GM12878 (cell line): ENCODE measurements around the gene DBN1. TPM values are rescaled to one million over a fixed set of nuclear protein-coding genes. Genes with fewer than 3 reads are reported as not detected.

Source experiments
- ATAC-seq: fragments of 200-7000 bp; cut with Tn5 transposase; 3 replicates; pipeline ENCODE4 v1.9.1; 2020; ENCODE audit warnings: mild to moderate bottlenecking, moderate library complexity
- BruUV-seq: library from RNA; stranded (reverse); fragments of 400-500 nt; replicated peaks from 2 replicates; lab custom pipeline; 2021; lab: Mats Ljungman, UMichigan
- CTCF ChIA-PET: fragments of 300-600 bp; sonication (Branson Sonifier 250); formaldehyde crosslinking; extraction: SDS; loops from one replicate; lab custom pipeline; 2021; ENCODE audit warnings: inconsistent platforms; lab: Yijun Ruan, JAX
- POLR2A ChIA-PET: fragments of 350-600 bp; formaldehyde crosslinking; extraction: SDS; loops from one replicate; lab custom pipeline; 2021; ENCODE audit warnings: inconsistent platforms; lab: Charles Lee
- RAD21 ChIA-PET: fragments of 300-600 bp; sonication (Branson Sonifier 250); formaldehyde crosslinking; loops from one replicate; lab custom pipeline; 2023; ENCODE audit warnings: antibody characterized with exemption; ENCODE audit not compliant: unreplicated experiment; lab: Charles Lee
- SMC1A ChIA-PET: fragments of 300-600 bp; sonication (Branson Sonifier 250); formaldehyde crosslinking; loops from one replicate; lab custom pipeline; 2023; ENCODE audit not compliant: unreplicated experiment, uncharacterized antibody; lab: Charles Lee
- DNase-seq: peaks from one replicate; pipeline ENCODE4 v3.0.0-alpha.2; 2011; ENCODE audit warnings: low read depth, low spot score
- FAIRE-seq: peaks from 3 replicates; lab custom pipeline; 2011; peaks lifted over from hg19 to GRCh38; lab: Jason Lieb, UNC
- H2AFZ ChIP-seq: 2 replicates; pipeline ENCODE4 v1.6.0; 2011; ENCODE audit warnings: low read depth, low read length, control low read depth; ENCODE audit not compliant: control insufficient read depth
- H3K27ac ChIP-seq: 2 replicates; pipeline ENCODE4 v1.5.1; 2011; ENCODE audit warnings: control low read depth; ENCODE audit not compliant: control insufficient read depth, insufficient read depth
- H3K27me3 ChIP-seq, 2 experiments: replicated peaks in 1 of 2; 2 replicates each; pipeline versions ENCODE4 v1.6.0 to v1.6.1; 2011; ENCODE audit warnings: low read length in 1 of 2; ENCODE audit not compliant: control insufficient read depth in 2 of 2, insufficient read depth in 2 of 2
- H3K36me3 ChIP-seq, 2 experiments: 2 replicates each; pipeline ENCODE4 v1.5.1; 2011; ENCODE audit warnings: low read length in 1 of 2; ENCODE audit not compliant: control insufficient read depth in 2 of 2, insufficient read depth in 2 of 2
- H3K4me1 ChIP-seq: 2 replicates; pipeline ENCODE4 v1.6.1; 2011; ENCODE audit warnings: mild to moderate bottlenecking, low read length, moderate library complexity, mixed read lengths; ENCODE audit not compliant: control insufficient read depth, insufficient read depth
- H3K4me2 ChIP-seq: 2 replicates; pipeline ENCODE4 v1.6.0; 2011; ENCODE audit warnings: control low read depth; ENCODE audit not compliant: control insufficient read depth, insufficient read depth
- H3K4me3 ChIP-seq: fragments of 200-600 bp; sonication (generic); 2 replicates; pipeline ENCODE4 v1.5.1; 2016
- H3K79me2 ChIP-seq: 2 replicates; pipeline ENCODE4 v1.6.0; 2011; ENCODE audit warnings: low read length; ENCODE audit not compliant: control insufficient read depth, insufficient read depth
- H3K9ac ChIP-seq: 2 replicates; pipeline ENCODE4 v1.8.0; 2011; ENCODE audit warnings: low read length, control low read depth, mixed read lengths; ENCODE audit not compliant: control insufficient read depth, insufficient read depth
- H3K9me3 ChIP-seq: replicated peaks from 3 replicates; pipeline ENCODE4 v1.5.1; 2011; ENCODE audit warnings: mild to moderate bottlenecking, low read length; ENCODE audit not compliant: control insufficient read depth, insufficient read depth
- H4K20me1 ChIP-seq: 2 replicates; pipeline ENCODE4 v1.6.0; 2011; ENCODE audit not compliant: control insufficient read depth, insufficient read depth
- CHD2 ChIP-seq: IDR thresholded peaks from 2 replicates; pipeline ENCODE4 v1.6.1; 2011; ENCODE audit warnings: low read depth, low read length, improper control_type of control experiment, borderline replicate concordance
- DPF2 ChIP-seq: fragments of 450-650 bp; IDR thresholded peaks from 2 replicates; pipeline ENCODE4 v1.6.1; 2017; ENCODE audit warnings: mild to moderate bottlenecking
- EZH2 ChIP-seq: IDR thresholded peaks from 2 replicates; pipeline ENCODE4 v1.6.1; 2012; ENCODE audit warnings: low read depth, mild to moderate bottlenecking, control low read depth, inconsistent platforms, low read length, borderline replicate concordance; ENCODE audit not compliant: control insufficient read depth
- HDAC6 ChIP-seq: fragments of 200-600 bp; sonication (generic); IDR thresholded peaks from one replicate; pipeline ENCODE4 v1.8.0; 2017; ENCODE audit warnings: antibody characterized with exemption; ENCODE audit not compliant: unreplicated experiment
- MEF2B ChIP-seq: fragments of 450-650 bp; IDR thresholded peaks from 2 replicates; pipeline ENCODE4 v1.6.1; 2018; ENCODE audit warnings: mild to moderate bottlenecking, moderate library complexity; ENCODE audit not compliant: partially characterized antibody, poor library complexity, severe bottlenecking
- NFXL1 ChIP-seq: fragments of 450-650 bp; IDR thresholded peaks from 2 replicates; pipeline ENCODE4 v1.6.1; 2017; ENCODE audit warnings: antibody characterized with exemption, mild to moderate bottlenecking, borderline replicate concordance
- RAD51 ChIP-seq: fragments of 450-650 bp; IDR thresholded peaks from 2 replicates; pipeline ENCODE4 v1.6.1; 2016; ENCODE audit warnings: moderate library complexity, mild to moderate bottlenecking, inconsistent platforms
- RB1 ChIP-seq: fragments of 450-650 bp; formaldehyde crosslinking; IDR thresholded peaks from 2 replicates; pipeline ENCODE4 v1.6.1; 2017; ENCODE audit warnings: mild to moderate bottlenecking, borderline replicate concordance
- SMAD1 ChIP-seq: fragments of 450-650 bp; IDR thresholded peaks from 2 replicates; pipeline ENCODE4 v1.6.1; 2018; ENCODE audit warnings: mild to moderate bottlenecking, low read depth; ENCODE audit not compliant: partially characterized antibody
- ZNF274 ChIP-seq: IDR thresholded peaks from one replicate; pipeline ENCODE4 v1.8.0; 2011; ENCODE audit not compliant: insufficient read length, insufficient read depth
- WGBS: methylation state at CpG from one replicate; pipeline ENCODE4 v1.1.6; 2016; ENCODE audit warnings: low lambda C conversion rate; ENCODE audit not compliant: insufficient replicate concordance, insufficient coverage; ENCODE audit errors: missing lambda C conversion rate; 5-methylcytosine and 5-hydroxymethylcytosine counted together
- in situ Hi-C: fragments of 300-500 bp; cut with MboI; formaldehyde crosslinking; loops from 9 replicates; pipeline ENCODE4 v1.14.3; 2018; ENCODE audit warnings: mixed read lengths
- intact Hi-C: fragments of 100-400 bp; cut with micrococcal nuclease; formaldehyde crosslinking; loops from one replicate; pipeline ENCODE4 v1.14.2; 2022; ENCODE audit not compliant: unreplicated experiment
- polyA plus RNA-seq, 11 experiments: library from polyadenylated mRNA; depleted of rRNA in 4 of 11; unstranded in 6 of 11; stranded (reverse) in 5 of 11; fragments of >200 nt; fragmentation: Nextera tagmentation in 4 of 11; fragmentation: Illumina TruSeq in 1 of 11; extraction: Ambion mirVana in 4 of 11; extraction: Trizol in 1 of 11; gene quantifications; 1 replicate in 1 of 11; 2 replicates in 10 of 11; pipeline versions ENCODE4 v1.2.1 to v1.2.3, GENCODE V29; 2011 to 2016; ENCODE audit warnings: inconsistent platforms in 2 of 11, missing spikeins in 2 of 11, low read depth in 1 of 11
- total RNA-seq, 4 experiments: library from RNA; depleted of rRNA in 3 of 4; stranded (reverse); fragments of >200 nt in 3 of 4; fragmentation: Illumina TruSeq in 1 of 4; extraction: Trizol in 1 of 4; gene quantifications; 2 replicates each; pipeline versions ENCODE4 v1.2.1 to v1.2.3, GENCODE V29; 2013 to 2021
- TF ChIP-seq, protein P1 (sequence below): fragments of 450-650 bp; formaldehyde crosslinking; IDR thresholded peaks from 2 replicates; pipeline ENCODE4 v1.4.0; 2022; ENCODE audit warnings: mild to moderate bottlenecking, moderate library complexity
- TF ChIP-seq, protein P2 (sequence below): fragments of 450-650 bp; IDR thresholded peaks from 2 replicates; pipeline ENCODE4 v1.6.1; 2017; ENCODE audit warnings: mild to moderate bottlenecking, moderate library complexity
- TF ChIP-seq, protein P3 (sequence below): fragments of 450-650 bp; IDR thresholded peaks from 2 replicates; pipeline ENCODE4 v1.6.1; 2017; ENCODE audit warnings: antibody characterized with exemption, mild to moderate bottlenecking, moderate library complexity

DBN1 gene
- total and polyA plus RNA-seq, 10 of the 15 experiments (the other 5 are each of a cell fraction or from before 2014, with no cell fraction given), result 0.18 to 81.0 (median 27.9) TPM

DNA sequence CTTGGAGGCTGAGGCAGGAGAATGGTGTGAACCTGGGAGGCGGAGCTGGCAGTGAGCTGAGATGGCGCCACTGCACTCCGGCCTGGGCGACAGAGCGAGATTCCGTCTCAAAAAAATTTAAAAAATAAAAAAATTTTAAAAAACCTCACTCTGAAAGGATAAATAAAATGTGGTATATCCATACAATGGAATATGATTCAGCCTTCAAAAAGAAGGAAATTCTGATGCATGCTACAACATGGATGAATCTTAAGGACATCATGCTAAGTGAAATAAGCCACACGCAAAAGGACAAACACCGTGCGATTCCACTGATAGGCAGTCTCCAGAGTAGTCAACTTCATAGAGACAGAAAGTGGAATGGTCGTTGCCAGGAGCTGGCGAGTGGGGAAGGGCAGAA, 8.4 kb downstream of the DBN1 start:
- Histone ChIP-seq H3K4me3 (no peak overlapping the region), H3K9me3 (no peaks in the 10 kb centered on the region), H3K4me2 (no peak overlapping the region), H3K36me3 (no peaks in the 10 kb centered on the region), H3K9ac (no peak overlapping the region), H3K27ac (no peak overlapping the region), H2AFZ (no peak overlapping the region), H4K20me1 (no peaks in the 10 kb centered on the region), H3K27me3 (no peaks in the 10 kb centered on the region), H3K79me2 (no peaks in the 10 kb centered on the region), H3K4me1 (no peaks in the 10 kb centered on the region; the same call in 1 of the 2 replicates)
- FAIRE-seq (no peak), ATAC-seq (no peak), DNase-seq (no peak)
- 82% methylated on average over 11 of the region's 11 CpGs for WGBS
- in situ Hi-C loops (no loop called here), intact Hi-C loops (no loop called here)
- ChIA-PET SMC1A (no interaction called here), CTCF (interaction anchor here (1.5 kb wide), 1 partner anchor 62 kb away, joined by 4 read pairs; no protein-coding TSS in a partner anchor), POLR2A (no interaction called here), RAD21 (no interaction called here)
- BruUV-seq, result no TSS peak
- no peak for TF ChIP-seq CHD2
- no peak for TF ChIP-seq DPF2
- TF ChIP-seq, protein P1, sequence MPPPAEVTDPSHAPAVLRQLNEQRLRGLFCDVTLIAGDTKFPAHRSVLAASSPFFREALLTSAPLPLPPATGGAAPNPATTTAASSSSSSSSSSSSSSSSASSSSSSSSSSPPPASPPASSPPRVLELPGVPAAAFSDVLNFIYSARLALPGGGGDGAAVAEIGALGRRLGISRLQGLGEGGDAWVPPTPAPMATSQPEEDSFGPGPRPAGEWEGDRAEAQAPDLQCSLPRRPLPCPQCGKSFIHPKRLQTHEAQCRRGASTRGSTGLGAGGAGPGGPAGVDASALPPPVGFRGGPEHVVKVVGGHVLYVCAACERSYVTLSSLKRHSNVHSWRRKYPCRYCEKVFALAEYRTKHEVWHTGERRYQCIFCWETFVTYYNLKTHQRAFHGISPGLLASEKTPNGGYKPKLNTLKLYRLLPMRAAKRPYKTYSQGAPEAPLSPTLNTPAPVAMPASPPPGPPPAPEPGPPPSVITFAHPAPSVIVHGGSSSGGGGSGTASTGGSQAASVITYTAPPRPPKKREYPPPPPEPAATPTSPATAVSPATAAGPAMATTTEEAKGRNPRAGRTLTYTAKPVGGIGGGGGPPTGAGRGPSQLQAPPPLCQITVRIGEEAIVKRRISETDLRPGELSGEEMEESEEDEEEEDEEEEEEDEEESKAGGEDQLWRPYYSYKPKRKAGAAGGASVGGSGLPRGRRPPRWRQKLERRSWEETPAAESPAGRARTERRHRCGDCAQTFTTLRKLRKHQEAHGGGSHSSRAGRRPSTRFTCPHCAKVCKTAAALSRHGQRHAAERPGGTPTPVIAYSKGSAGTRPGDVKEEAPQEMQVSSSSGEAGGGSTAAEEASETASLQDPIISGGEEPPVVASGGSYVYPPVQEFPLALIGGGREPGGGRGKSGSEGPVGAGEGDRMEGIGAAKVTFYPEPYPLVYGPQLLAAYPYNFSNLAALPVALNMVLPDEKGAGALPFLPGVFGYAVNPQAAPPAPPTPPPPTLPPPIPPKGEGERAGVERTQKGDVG (CRISPR knock-in tag), result no peak
- TF ChIP-seq NFXL1, result no peak
- no peak for TF ChIP-seq RAD51
- TF ChIP-seq, protein P2, sequence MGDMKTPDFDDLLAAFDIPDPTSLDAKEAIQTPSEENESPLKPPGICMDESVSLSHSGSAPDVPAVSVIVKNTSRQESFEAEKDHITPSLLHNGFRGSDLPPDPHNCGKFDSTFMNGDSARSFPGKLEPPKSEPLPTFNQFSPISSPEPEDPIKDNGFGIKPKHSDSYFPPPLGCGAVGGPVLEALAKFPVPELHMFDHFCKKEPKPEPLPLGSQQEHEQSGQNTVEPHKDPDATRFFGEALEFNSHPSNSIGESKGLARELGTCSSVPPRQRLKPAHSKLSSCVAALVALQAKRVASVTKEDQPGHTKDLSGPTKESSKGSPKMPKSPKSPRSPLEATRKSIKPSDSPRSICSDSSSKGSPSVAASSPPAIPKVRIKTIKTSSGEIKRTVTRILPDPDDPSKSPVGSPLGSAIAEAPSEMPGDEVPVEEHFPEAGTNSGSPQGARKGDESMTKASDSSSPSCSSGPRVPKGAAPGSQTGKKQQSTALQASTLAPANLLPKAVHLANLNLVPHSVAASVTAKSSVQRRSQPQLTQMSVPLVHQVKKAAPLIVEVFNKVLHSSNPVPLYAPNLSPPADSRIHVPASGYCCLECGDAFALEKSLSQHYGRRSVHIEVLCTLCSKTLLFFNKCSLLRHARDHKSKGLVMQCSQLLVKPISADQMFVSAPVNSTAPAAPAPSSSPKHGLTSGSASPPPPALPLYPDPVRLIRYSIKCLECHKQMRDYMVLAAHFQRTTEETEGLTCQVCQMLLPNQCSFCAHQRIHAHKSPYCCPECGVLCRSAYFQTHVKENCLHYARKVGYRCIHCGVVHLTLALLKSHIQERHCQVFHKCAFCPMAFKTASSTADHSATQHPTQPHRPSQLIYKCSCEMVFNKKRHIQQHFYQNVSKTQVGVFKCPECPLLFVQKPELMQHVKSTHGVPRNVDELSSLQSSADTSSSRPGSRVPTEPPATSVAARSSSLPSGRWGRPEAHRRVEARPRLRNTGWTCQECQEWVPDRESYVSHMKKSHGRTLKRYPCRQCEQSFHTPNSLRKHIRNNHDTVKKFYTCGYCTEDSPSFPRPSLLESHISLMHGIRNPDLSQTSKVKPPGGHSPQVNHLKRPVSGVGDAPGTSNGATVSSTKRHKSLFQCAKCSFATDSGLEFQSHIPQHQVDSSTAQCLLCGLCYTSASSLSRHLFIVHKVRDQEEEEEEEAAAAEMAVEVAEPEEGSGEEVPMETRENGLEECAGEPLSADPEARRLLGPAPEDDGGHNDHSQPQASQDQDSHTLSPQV, result no peak
- TF ChIP-seq HDAC6, result no peak
- no peak for TF ChIP-seq RB1
- no peak for TF ChIP-seq MEF2B
- no peak for TF ChIP-seq ZNF274
- TF ChIP-seq EZH2, result no peak
- TF ChIP-seq SMAD1, result no peak
- TF ChIP-seq, protein P3, sequence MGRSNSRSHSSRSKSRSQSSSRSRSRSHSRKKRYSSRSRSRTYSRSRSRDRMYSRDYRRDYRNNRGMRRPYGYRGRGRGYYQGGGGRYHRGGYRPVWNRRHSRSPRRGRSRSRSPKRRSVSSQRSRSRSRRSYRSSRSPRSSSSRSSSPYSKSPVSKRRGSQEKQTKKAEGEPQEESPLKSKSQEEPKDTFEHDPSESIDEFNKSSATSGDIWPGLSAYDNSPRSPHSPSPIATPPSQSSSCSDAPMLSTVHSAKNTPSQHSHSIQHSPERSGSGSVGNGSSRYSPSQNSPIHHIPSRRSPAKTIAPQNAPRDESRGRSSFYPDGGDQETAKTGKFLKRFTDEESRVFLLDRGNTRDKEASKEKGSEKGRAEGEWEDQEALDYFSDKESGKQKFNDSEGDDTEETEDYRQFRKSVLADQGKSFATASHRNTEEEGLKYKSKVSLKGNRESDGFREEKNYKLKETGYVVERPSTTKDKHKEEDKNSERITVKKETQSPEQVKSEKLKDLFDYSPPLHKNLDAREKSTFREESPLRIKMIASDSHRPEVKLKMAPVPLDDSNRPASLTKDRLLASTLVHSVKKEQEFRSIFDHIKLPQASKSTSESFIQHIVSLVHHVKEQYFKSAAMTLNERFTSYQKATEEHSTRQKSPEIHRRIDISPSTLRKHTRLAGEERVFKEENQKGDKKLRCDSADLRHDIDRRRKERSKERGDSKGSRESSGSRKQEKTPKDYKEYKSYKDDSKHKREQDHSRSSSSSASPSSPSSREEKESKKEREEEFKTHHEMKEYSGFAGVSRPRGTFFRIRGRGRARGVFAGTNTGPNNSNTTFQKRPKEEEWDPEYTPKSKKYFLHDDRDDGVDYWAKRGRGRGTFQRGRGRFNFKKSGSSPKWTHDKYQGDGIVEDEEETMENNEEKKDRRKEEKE, result no peak
